ENCODE data around the gene PITX2. TPM values are rescaled to one million over a fixed set of nuclear protein-coding genes. Genes with fewer than 3 reads are reported as not detected.
A peak's percentile ranks its signal among the peaks of the same experiment; 100 is the strongest.

PITX2 gene
- polyA plus RNA-seq, 1 donor from 2014 or later, result not detected

DNA sequence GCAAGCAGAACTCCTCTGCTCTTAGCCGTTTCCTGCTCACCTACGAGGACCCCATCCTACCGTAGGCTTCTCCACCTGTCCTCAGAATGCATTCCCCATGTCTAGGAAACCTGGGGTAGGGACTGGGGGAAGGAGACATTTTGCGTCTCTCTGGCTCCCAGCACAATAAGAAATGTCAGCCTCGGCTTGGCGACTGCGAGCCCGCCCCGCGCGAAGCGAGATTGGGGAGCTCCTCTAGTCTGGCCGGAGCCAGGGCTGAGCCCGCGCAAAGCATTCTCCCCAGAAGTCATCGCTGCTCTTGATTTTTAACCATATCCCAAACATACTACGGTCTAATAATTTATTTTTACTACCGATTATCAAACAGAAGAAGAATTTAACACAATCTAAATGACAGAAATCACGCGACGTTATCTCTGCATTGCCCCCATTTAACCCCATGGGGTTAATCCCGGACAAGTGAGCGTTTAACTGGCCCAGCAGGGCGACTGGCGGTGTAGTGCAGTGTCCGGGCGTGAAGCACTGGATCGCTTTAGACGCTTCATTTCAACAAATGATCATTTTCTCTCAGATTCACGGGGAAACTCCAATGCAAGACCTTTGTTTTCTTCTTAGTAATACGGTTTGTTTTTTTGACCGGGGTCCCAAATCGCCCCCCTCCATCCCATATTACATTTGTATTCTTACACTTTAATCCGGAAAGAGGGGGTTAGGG lies 8.0 kb upstream of the PITX2 start:
- Histone ChIP-seq H3K9me2 (ENCODE audit: insufficient read depth, low read length) (no peaks in the 10 kb centered on the region), H3K9ac (ENCODE audit: low read length) (no peak overlapping the region), H3K79me2 (replicated peaks; ENCODE audit: insufficient read depth, low read length) (no peaks in the 10 kb centered on the region), H3K36me3 (ENCODE audit: insufficient read depth, low read length) (no peaks in the 10 kb centered on the region), H3K27me3 (ENCODE audit: insufficient read depth, low read depth, low read length) (peaks cover 100% of the 10 kb centered on the region), H3K4me2 (ENCODE audit: low read length) (no peak overlapping the region), H3F3A (ENCODE audit: insufficient read depth, low read length, poor library complexity, severe bottlenecking) (no peaks in the 10 kb centered on the region), H3K4me3 (ENCODE audit: low read length) (peak overlapping the region; percentile 11), H4K20me1 (ENCODE audit: insufficient read depth) (no peaks in the 10 kb centered on the region), H3K27ac (ENCODE audit: low read length) (no peak overlapping the region), H3K9me3 (ENCODE audit: low read length) (no peaks in the 10 kb centered on the region), H2AFZ (ENCODE audit: low read depth, low read length) (no peak overlapping the region)
- TF ChIP-seq MXI1 (conservative IDR thresholded peaks at IDR 0.05; ENCODE audit: poor library complexity, severe bottlenecking) (no peak), TAF1 (IDR thresholded peaks at IDR 0.05; ENCODE audit: low read depth) (no peak), SMC3 (conservative IDR thresholded peaks at IDR 0.05; ENCODE audit: poor library complexity) (no peak), EP300 (conservative IDR thresholded peaks at IDR 0.05; ENCODE audit: poor library complexity, severe bottlenecking) (no peak), RAD21 (conservative IDR thresholded peaks at IDR 0.05) (no peak), POLR2AphosphoS5 (IDR thresholded peaks at IDR 0.05) (peak; percentile 37), EZH2 (IDR thresholded peaks at IDR 0.05; ENCODE audit: borderline replicate concordance, insufficient read depth, low read length, poor library complexity, severe bottlenecking) (no peak)
- TF ChIP-seq, protein P1, sequence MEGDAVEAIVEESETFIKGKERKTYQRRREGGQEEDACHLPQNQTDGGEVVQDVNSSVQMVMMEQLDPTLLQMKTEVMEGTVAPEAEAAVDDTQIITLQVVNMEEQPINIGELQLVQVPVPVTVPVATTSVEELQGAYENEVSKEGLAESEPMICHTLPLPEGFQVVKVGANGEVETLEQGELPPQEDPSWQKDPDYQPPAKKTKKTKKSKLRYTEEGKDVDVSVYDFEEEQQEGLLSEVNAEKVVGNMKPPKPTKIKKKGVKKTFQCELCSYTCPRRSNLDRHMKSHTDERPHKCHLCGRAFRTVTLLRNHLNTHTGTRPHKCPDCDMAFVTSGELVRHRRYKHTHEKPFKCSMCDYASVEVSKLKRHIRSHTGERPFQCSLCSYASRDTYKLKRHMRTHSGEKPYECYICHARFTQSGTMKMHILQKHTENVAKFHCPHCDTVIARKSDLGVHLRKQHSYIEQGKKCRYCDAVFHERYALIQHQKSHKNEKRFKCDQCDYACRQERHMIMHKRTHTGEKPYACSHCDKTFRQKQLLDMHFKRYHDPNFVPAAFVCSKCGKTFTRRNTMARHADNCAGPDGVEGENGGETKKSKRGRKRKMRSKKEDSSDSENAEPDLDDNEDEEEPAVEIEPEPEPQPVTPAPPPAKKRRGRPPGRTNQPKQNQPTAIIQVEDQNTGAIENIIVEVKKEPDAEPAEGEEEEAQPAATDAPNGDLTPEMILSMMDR (IDR thresholded peaks at IDR 0.05; ENCODE audit: poor library complexity, severe bottlenecking), result no peak
- TF ChIP-seq, protein P2, sequence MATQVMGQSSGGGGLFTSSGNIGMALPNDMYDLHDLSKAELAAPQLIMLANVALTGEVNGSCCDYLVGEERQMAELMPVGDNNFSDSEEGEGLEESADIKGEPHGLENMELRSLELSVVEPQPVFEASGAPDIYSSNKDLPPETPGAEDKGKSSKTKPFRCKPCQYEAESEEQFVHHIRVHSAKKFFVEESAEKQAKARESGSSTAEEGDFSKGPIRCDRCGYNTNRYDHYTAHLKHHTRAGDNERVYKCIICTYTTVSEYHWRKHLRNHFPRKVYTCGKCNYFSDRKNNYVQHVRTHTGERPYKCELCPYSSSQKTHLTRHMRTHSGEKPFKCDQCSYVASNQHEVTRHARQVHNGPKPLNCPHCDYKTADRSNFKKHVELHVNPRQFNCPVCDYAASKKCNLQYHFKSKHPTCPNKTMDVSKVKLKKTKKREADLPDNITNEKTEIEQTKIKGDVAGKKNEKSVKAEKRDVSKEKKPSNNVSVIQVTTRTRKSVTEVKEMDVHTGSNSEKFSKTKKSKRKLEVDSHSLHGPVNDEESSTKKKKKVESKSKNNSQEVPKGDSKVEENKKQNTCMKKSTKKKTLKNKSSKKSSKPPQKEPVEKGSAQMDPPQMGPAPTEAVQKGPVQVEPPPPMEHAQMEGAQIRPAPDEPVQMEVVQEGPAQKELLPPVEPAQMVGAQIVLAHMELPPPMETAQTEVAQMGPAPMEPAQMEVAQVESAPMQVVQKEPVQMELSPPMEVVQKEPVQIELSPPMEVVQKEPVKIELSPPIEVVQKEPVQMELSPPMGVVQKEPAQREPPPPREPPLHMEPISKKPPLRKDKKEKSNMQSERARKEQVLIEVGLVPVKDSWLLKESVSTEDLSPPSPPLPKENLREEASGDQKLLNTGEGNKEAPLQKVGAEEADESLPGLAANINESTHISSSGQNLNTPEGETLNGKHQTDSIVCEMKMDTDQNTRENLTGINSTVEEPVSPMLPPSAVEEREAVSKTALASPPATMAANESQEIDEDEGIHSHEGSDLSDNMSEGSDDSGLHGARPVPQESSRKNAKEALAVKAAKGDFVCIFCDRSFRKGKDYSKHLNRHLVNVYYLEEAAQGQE (IDR thresholded peaks at IDR 0.05; ENCODE audit: borderline replicate concordance), result no peak

DNA sequence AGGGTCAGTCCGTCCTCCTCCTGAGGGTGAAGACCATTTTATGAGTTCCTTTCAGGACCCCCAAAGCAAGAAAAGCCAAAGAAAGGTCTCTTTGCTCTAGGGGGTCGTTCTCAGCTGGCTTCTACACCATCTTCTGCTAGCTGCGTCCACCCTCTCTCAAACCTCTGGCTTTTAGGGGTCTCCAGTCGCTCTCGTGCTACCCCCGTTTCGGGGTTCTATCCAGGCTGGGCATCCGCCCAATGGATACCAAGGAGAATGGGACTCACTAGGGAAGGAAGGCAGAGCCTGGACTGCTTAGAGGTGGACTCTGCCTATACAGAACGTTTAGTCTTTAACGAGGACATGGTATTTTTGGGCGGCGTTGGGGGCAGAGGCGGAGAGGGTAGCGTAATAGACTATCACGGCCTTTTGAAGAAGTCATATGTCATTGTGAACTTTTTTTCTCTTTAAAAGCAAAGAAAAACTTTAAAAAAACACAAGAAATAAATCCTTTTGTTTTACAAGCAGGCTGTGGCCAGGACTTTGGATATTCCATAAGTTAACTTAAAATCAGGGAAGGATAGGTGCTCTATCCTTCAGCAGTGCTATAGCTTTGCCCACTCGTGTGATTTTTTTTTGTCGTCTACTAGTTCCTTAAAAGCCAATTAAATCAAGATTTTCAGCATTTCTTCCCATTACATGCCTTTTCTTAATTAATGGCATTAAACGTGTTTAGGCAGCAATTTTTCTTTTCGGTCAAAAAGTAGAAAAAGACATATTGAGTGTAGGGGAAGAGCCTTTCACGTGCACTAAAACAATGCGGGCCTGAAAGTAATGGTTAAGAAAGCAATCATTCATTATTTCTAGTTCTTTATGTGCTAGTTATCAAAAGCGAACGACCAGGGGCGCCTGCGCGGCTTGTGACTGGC lies 7.2 kb upstream of the PITX2 start:
- Histone ChIP-seq H3K27me3 (ENCODE audit: insufficient read depth, low read depth, low read length) (peaks cover 100% of the 10 kb centered on the region), H4K20me1 (ENCODE audit: insufficient read depth) (no peaks in the 10 kb centered on the region), H3K27ac (ENCODE audit: low read length) (no peak overlapping the region), H3K79me2 (replicated peaks; ENCODE audit: insufficient read depth, low read length) (no peaks in the 10 kb centered on the region), H3K4me3 (ENCODE audit: low read length) (peak overlapping the region; percentile 11), H3K9me2 (ENCODE audit: insufficient read depth, low read length) (no peaks in the 10 kb centered on the region), H3K9me3 (ENCODE audit: low read length) (no peaks in the 10 kb centered on the region), H3K4me2 (ENCODE audit: low read length) (no peak overlapping the region), H3K36me3 (ENCODE audit: insufficient read depth, low read length) (no peaks in the 10 kb centered on the region), H2AFZ (ENCODE audit: low read depth, low read length) (no peak overlapping the region), H3K9ac (ENCODE audit: low read length) (no peak overlapping the region), H3F3A (ENCODE audit: insufficient read depth, low read length, poor library complexity, severe bottlenecking) (no peaks in the 10 kb centered on the region)
- TF ChIP-seq, protein P1 (IDR thresholded peaks at IDR 0.05; ENCODE audit: poor library complexity, severe bottlenecking), result no peak
- TF ChIP-seq EP300 (conservative IDR thresholded peaks at IDR 0.05; ENCODE audit: poor library complexity, severe bottlenecking), result no peak
